Measurements from ENCODE around the gene NFASC.

DNA sequence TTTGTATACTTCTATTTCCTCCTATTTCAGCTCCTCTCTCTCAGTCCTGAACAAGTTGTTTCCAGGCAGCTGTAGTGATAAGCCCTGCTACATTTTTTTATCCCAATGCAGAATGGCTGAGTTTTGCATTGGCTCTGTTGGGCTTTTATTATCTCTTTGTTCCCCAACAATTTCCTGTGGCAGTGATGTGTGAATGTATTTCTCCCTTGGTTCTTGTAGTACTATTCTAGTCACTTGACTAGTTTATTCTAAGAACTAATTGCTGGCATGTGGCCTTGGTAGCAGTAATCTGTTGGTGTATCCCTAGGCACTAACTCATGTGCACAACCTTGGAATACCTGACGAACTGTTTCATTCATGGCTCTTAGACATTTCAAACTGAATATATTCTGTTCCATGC, 60.7 kb downstream of the NFASC start:
- TF ChIP-seq JUN (CRISPR knock-in tag; IDR thresholded peaks at IDR 0.05) (no peak), NFE2L1 (CRISPR knock-in tag; IDR thresholded peaks at IDR 0.05) (no peak), ATF1 (CRISPR knock-in tag; IDR thresholded peaks at IDR 0.05) (no peak), ZNF121 (CRISPR knock-in tag; IDR thresholded peaks at IDR 0.05) (no peak), NFYB (CRISPR knock-in tag; conservative IDR thresholded peaks at IDR 0.05; ENCODE audit: low read depth) (no peak)
- TF ChIP-seq, protein P1, sequence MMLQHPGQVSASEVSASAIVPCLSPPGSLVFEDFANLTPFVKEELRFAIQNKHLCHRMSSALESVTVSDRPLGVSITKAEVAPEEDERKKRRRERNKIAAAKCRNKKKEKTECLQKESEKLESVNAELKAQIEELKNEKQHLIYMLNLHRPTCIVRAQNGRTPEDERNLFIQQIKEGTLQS (CRISPR knock-in tag; conservative IDR thresholded peaks at IDR 0.05): no peak
- TF ChIP-seq, protein P2, sequence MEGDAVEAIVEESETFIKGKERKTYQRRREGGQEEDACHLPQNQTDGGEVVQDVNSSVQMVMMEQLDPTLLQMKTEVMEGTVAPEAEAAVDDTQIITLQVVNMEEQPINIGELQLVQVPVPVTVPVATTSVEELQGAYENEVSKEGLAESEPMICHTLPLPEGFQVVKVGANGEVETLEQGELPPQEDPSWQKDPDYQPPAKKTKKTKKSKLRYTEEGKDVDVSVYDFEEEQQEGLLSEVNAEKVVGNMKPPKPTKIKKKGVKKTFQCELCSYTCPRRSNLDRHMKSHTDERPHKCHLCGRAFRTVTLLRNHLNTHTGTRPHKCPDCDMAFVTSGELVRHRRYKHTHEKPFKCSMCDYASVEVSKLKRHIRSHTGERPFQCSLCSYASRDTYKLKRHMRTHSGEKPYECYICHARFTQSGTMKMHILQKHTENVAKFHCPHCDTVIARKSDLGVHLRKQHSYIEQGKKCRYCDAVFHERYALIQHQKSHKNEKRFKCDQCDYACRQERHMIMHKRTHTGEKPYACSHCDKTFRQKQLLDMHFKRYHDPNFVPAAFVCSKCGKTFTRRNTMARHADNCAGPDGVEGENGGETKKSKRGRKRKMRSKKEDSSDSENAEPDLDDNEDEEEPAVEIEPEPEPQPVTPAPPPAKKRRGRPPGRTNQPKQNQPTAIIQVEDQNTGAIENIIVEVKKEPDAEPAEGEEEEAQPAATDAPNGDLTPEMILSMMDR (IDR thresholded peaks at IDR 0.05): no peak
- TF ChIP-seq, protein P3, sequence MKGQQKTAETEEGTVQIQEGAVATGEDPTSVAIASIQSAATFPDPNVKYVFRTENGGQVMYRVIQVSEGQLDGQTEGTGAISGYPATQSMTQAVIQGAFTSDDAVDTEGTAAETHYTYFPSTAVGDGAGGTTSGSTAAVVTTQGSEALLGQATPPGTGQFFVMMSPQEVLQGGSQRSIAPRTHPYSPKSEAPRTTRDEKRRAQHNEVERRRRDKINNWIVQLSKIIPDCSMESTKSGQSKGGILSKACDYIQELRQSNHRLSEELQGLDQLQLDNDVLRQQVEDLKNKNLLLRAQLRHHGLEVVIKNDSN (CRISPR knock-in tag; IDR thresholded peaks at IDR 0.05): no peak

Measured in WTC11 (cell line).